Stimulated activated CD8-positive, alpha-beta memory T cell treated with anti-CD3 and anti-CD28 coated beads, Interleukin-15, amount 100 ng/mL, for 24 hours (primary cell): ENCODE results near the gene GLRX2.

ENCODE experiments used
- DNase-seq: peaks from one replicate; pipeline ENCODE4 v3.0.0-alpha.2; 2020; ENCODE audit warnings: low read depth

The GLRX2 gene

DNA sequence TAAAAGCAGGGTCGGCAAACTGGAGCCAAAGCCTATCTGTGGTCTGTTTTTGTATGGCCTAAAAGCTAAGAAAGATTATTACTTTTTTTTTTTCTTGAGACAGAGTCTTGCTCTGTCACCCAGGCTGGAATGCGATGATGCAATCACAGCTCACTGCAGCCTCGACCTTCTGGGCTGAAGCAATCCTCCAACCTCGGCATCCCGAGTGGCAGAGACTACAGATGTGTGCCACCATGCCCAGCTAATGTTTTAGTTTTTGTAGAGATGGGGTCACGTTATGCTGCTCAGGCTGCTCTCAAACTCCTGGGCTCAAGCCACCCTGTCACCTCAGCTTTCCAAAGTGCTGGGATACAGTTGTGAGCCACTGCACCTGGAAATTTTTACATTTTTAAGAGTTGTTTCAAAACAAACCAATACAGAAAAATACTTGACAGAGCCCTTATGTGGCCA, 6.5 kb upstream of the GLRX2 start:
- DNase-seq = no peak

DNA sequence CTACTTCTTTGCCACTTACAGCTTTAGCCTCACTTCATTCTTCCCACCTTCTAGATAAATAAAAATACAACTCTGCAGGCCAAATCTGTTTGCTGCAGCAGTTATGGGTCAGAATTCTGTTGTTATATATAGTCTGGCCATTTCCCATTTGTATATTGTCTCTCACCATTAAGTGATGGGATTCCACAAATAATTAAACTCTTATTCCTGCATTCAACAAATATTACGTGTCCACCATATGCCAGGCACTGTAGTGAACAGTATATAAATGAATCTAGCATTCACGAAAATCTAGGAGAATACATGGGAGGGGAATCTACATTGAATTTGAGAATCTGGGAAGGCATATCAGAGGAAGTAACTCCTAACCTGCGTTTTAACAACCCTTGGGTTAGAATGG, 5.7 kb upstream of the GLRX2 start:
- no peak for DNase-seq

DNA sequence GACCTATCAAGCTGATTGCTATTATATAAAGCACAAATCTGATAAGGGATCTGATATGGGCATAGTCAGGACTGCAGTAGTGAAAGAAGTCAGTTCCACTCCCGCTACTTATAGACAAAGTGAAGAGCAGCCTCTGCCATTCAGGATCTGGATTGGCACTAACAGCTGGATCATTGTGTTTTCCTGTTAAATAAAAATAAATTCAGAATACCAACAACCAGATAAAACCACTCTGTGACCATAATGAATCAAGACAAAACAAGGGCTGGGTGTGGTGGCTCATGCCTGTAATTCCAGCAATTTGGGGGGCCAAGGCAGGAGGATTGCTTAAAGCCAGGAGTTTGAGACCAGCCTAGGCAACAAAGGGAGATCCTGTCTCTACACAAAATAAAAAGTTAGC, 5.0 kb upstream of the GLRX2 start:
- DNase-seq = no peak

DNA sequence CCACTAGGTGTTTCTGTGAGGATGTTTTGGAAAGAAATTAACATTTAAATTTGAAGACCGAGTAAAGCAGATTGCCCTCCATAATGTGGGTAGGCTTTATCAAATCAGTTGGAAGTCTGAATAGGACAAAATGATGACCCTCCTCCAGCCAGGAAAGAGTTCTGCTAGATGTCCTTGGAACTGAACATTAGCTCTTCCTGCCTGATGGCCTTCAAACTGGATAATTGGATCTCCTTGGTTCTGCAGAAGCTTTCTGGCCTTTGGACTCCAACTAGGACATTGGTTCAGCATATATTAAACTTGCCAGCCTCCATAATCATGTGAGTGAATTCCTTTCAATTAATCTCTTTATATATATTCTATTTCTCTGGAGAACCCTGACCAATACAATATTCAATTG, 4.4 kb upstream of the GLRX2 start:
- DNase-seq = no peak

DNA sequence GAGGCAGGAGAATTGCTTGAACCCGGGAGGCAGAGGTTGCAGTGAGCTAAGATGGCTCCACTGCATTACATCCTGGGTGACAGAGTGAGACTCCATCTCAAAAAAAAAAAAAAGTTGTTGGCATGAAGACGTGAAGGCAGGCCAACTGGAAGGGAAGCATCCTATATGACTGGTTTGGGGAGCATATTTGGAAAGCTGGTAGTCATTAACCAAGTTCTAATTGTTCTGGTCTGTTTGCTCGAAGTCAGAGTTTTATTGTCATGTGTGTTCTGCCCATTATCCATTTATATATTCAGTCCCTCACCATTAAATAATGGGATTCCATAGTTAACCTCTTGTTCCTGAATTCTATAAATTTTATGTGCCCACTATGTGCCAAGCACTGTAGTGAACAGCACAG, 3.3 kb upstream of the GLRX2 start:
- DNase-seq = no peak

DNA sequence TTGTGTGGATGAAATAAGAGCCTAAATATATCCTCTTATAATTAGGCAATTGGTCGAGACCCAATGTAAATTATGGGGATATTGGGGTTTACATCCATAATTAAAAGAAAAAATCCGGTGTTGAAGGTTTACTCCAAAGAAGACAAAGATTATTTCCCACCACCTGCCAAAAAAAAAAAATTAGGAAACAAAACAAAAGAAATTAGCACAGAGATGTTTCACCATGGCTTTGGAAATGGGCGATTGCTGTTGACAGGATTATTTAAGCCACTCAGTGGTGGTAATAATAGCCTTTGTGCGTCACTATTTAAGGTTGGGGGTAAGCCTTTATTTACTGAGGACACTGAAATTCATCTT, 585 bp upstream of the GLRX2 start:
- no peak for DNase-seq

DNA sequence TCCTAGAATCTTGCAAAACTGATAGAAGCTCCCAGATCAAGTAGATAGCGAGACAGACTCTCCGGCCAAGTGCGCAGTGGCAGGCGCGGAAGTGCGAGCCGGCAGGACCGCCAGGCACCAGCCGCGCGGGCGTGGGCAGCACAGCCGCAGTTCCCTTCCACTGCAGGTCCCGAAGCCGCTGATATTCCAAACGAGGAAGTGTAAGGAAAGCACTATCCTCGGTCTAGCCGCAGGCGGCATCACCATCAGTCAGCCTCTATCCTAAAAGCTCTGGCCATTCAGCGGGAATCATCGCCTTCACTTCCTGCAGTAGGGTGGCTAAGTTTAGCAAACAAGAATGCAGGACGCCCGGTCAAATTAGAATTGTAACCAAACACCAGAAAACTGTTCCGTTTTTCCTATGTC, 710 bp downstream of the GLRX2 start:
- DNase-seq = no peak

DNA sequence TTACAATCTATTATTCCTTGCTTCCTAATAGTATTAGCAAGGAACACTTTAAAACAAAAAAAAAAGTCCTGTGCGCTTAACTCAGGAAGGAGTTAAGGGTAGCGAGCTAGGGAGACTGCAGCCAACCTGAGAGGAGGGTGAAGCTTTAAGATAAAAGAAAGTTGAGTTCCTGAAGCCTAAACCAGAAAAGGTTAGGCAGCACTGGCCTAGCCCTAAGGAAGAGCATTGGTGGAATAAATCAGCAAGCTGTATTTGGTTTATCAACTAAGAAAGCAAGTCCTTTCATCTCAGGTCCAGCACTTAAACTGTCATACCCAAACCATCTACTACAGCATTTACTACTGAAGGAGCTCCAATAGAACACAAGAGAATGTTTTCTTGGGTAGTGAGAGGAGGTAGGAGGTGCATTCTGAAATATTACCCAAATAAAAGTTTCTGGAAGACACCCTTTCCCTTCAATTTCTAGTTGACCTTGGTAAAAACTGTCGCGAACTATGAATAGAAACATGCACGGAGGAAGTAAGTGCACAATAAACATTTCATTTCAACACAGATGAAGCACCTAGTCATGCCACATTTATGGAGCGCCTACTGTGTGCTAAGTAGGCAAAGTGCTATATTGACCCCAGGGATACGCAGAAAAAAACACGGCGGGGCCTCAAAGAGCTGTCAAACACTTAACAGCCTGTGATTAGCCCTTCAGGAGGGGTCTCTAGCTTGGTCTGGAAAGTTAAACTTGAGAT, 1.3 kb downstream of the GLRX2 start:
- DNase-seq = no peak

DNA sequence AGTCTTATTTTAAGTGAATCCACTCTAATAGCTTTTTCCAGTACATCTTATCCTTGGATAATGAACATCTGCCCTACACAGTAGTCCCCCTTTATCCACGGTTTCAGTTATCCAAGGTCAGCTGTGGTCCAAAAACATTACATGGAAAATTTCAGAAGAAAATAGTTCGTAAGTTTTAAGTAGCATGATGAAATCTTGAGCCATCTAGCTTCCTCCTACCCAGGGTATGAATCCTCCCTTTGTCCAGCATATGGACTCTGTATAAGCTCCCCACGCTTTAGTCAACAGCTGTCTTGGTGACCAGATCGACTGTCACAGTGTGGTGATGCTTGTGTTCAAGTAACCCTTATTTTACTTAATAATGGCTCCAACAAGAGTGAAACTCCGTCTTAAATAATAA, 2.6 kb downstream of the GLRX2 start:
- no peak for DNase-seq

DNA sequence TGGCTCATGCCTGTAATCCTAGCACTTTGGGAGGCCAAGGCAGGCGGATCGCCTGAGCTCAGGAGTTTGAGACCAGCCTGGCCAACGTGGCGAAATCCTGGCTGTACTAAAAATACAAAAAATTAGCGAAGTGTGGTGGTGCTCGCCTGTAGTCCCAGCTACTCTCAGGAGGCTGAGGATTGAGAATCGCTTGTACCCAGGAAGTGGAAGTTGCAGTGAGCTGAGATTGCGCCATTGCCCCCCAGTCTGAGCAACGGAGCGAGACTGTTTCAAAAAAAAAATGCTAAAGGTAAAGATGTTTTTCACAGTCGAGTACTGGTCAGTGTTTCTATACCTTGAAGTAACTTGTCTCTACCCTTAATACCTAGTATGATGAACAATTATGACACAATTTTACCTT, 11.1 kb downstream of the GLRX2 start:
- no peak for DNase-seq

DNA sequence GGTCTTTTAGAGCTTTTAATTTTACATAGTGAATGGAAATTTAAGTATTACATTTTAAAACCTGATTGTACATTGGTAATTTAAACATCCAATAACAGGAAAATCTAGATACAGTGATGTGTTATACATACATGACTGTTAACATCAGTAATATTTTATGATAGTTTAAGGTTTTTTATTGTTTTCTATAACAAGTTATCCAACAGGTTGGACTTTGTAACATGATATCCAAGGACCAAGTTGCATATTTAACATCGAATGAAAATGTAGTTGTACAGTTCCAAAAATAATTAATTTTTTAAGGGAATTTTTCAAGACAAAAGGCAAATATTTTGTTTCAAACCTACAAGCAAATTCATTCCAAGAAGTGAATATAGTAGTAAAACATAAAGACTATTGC, 14.3 kb downstream of the GLRX2 start:
- DNase-seq = no peak

DNA sequence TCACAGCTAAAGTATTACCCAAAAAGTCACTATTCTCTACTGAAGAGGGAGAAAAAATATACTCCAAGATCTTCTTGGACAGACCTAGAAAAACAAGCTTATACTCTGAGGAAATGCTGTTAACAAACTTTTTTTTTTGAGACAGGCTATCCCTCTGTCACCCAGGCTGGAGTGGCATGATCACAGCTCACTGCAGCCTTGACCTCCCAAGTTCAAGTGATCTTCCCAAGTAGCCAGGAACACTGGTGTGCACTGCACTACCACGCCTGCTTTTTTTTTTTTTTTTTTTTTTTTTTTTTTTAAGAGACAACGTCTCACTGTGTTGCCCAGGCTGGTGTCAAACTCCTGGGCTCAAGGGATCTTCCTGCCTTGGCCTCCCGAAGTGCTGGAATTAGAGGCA, 17.3 kb downstream of the GLRX2 start:
- no peak for DNase-seq

DNA sequence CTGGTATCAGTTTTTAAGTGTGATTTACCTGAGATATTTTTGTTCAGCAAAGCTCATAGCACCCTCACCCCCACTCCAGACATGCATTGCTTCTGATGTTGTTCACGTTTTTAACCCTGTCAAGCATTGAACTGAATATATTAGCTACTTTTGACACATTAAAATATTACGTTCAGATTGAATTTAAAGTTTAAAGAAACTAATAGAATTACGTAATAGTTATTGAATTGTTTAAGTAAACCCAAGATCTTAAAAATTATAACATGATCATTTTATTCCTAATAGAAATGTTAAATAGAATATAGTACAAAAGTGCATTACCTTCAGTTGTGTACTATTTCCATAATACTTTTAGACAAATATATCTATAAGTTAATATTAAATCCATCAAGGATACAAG, 18.9 kb downstream of the GLRX2 start:
- no peak for DNase-seq

DNA sequence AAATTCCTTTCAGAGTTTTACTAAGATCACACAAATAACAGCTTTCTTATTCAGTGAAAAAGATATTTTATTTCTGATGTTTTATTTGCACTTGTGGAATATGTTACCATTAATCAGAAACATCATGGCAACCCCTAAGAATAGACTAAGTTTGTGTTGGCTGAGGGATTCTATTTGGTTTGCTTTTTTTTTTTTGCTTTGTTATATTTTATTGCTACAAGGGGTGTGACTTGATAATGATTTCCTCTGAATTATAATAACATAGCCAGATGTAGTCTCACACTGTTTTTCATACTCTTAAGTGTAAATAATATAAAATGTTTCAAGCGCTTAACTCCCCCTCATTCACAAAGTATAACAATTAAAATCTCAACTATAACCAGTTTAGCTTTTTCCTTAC, 20.0 kb downstream of the GLRX2 start:
- no peak for DNase-seq

DNA sequence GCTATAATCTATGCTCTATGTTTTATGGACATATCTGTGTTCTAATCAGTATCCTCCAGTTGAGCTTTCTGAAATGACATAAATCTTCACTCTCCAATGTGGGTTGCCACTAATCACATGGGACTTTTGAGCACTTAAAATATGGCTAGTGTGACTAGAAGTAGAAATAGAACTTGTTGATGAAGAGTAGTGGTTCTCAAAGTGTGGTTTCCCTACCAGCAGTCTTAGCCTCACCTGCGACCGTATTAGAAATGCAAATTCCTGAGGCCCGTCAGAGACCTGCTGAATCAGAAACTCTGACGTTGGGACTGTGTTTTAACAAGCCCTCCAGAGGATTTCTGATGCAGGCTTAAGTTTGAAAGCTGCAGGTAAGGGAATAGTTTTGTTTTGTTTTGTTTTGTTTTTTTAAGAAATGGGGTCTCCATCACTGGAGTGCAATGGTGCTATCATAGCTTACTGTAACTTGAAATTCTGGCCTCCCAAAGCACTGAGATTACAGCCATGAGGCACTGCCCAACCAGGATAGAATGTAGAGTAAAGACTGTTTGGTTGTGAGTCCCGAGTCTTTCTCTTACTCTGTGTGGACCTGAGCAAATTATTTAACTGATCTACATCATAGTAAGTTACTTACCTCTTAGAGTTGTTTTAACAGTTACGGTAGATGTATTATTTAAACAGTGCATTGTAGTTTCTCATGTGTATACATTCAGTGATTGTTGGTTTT, 21.7 kb downstream of the GLRX2 start:
- DNase-seq = no peak

DNA sequence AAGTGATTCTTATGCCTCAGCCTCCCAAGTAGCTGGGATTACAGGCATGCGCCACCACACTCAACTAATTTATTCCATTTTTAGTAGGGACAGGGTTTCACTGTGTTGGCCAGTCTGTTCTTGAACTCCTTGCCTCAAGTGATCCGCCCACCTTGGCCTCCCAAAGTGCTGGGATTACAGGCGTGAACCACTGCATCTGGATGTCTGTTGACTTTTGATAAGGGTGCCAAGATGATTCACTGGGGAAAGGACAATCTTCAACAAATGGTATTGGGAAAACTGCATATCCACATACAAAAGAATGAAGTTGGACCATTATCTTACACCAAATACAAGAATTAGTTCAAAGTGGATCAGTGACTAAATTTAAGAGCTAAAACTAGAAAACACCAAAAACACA, 26.0 kb downstream of the GLRX2 start:
- DNase-seq = no peak

DNA sequence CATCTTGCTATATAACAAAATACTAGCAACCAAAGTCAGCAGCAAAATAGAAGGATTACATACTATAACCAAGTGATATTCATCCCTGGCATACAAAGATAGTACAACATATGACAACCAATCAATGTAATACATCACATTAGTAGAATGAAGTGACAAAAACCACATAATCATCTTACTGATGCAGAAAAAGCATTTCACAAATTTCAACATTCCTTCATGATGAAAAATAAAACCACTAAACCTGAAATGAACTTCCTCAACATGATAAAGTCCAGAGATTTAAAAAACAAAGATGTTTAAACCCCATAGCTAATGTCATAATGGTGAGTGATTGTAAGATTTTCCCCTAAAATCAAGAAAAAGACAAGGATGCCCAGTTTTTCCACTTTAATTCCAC, 27.2 kb downstream of the GLRX2 start:
- no peak for DNase-seq

DNA sequence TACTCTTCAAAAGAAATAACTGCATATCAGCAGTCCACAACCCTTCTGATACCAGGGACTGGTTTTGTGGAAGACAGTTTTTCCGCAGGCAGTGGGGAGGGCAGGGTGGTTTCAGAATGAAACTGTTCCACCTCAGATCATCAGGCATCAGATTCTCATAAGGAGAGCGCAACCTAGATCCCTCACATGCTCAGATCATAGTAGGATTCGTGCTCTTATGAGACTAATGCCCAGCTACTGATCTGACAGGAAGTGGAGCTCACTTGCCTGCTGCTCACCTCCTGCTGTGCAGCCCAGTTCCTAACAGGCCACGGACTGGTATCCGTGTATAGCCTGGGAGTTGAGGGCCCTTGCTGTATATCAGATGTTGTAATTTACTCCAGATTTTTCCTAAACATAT, 34.3 kb downstream of the GLRX2 start:
- DNase-seq = no peak

DNA sequence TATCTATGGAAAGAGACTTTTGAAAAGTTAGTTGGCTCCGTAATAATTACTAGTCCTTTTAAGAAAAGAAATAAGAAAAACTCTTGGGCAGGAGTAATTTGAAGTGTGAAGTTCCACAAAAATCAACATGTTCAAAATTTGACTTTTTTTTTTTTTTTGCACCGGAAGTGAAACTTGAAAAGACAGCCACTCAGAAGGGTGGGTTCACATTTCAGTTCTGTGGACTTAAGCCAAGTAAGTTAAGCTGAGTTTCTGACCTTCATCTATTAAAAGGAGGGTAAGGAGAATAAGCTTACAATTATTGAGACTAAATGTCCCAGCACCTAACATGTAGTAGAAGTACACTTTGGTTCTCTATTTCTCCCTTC, 34.8 kb downstream of the GLRX2 start:
- no peak for DNase-seq

DNA sequence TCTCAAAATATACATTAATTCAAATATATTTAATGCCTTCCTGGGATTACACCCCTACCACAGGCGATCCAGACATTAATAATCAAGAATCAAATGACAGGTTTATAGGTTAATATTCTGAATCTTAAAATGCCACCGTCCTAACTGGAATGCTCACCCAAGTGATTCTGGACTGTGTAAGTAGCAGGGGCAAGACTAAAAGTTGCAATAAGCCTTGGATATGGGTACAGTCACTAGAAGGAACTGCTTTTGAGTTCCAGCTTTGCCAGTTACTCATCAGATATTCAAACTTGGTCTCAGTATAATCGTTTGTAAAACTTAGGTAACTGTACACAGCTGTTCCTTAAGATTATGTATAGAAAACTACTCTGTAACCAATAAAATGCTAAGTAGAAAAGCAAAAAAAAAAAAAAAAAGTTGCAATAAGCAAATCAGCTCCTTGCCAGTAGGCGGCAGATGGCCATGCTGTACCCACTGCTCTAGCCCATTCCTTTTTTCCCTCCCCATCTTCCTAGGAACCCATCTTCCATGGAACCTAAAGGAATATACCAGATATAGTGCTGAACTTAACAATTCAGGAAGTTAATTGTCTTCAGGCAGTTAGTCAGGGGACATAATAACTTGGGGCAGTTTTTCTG, 35.3 kb downstream of the GLRX2 start:
- DNase-seq = no peak

DNA sequence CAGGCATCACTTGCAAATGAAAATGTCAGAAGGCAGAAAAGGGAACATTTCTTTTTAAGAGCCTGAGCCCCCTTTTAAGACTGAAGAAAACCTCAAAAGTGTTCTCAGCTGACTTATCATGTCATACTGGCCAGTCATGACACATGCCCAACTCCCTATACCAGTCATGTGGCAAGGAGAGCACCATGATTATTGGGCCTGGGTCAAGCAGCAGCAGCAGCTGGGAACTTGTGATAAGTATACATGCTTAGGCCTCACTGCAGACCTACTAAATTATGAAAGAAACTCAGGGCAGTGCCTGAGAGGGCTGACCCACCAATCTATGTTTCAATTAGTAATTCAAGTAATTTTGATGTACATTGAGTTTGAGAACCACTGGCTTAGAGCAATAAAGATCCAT, 37.2 kb downstream of the GLRX2 start:
- DNase-seq = no peak

DNA sequence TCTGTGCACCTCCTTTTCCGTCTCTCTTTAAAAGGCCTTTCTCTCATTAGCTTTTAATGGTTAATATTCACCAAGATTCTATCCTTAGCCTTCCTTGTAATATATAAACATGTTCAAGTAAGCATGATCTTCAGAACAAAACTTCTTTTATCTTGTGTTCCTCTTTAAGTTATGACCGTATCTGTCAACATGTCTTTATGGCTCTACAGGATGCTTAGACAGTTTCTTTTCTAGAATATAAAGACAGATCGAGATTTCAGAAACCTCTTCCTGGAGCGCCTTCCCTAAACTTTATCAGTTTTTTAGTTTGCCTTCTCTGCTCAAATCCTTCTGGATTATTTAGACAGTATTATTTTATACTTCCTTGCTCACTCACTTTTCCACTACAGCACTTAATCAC, 38.6 kb downstream of the GLRX2 start:
- no peak for DNase-seq

DNA sequence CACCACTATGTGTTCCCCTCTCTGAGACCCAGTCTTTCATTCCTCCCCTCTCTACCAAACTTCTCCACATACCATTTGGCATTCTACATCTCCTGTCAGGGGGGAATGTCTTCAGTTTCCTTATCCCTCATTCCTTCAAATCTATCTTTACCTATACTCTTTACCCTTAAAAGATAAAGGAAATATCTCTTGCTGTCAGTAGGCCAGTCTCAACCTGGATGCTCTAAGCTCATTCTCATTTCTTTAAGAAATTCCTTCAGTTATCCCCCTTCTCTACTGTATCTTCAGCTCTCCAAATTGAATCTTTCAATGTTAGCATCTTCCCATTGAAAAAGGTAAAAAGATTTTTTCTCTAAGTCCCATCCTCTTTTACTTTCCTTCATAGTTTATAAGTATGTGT, 39.3 kb downstream of the GLRX2 start:
- DNase-seq = no peak
